Type B pancreatic cell (in vitro differentiated cells): ENCODE data around the gene MYH4. TPM values are rescaled to one million over a fixed set of nuclear protein-coding genes. Genes with fewer than 3 reads are reported as not detected.

Source experiments
- DNase-seq: peaks from one replicate; pipeline ENCODE4 v3.0.0; 2021; ENCODE audit warnings: mixed read lengths; ENCODE audit not compliant: unreplicated experiment; ENCODE audit errors: extremely low spot score
- H3K27ac Mint-ChIP-seq: 2 replicates; pipeline ENCODE4 v1.8.0; 2021; ENCODE audit warnings: mild to moderate bottlenecking, mixed read lengths
- H3K27me3 Mint-ChIP-seq: 2 replicates; pipeline ENCODE4 v1.8.0; 2021; ENCODE audit warnings: mixed read lengths
- H3K36me3 Mint-ChIP-seq: 2 replicates; pipeline ENCODE4 v1.8.0; 2021; ENCODE audit warnings: mixed read lengths
- H3K4me1 Mint-ChIP-seq: one replicate; pipeline ENCODE4 v1.8.0; 2021; ENCODE audit warnings: mixed read lengths; ENCODE audit not compliant: unreplicated experiment
- H3K4me3 Mint-ChIP-seq: 2 replicates; pipeline ENCODE4 v1.8.0; 2021; ENCODE audit warnings: mild to moderate bottlenecking, mixed read lengths
- H3K9me3 Mint-ChIP-seq: 2 replicates; pipeline ENCODE4 v1.8.0; 2021; ENCODE audit warnings: mixed read lengths
- CTCF ChIP-seq: fragments of 200-600 bp; sonication (generic); conservative IDR thresholded peaks from 2 replicates; pipeline ENCODE4 v1.5.0; 2021; ENCODE audit warnings: antibody characterized with exemption, mild to moderate bottlenecking
- total RNA-seq: library from RNA; stranded (reverse); gene quantifications from 2 replicates; pipeline ENCODE4 v1.2.1, GENCODE V29; 2021; ENCODE audit warnings: low replicate concordance

Gene MYH4
- total RNA-seq, 1 donor from 2014 or later, result 0.12 TPM

DNA sequence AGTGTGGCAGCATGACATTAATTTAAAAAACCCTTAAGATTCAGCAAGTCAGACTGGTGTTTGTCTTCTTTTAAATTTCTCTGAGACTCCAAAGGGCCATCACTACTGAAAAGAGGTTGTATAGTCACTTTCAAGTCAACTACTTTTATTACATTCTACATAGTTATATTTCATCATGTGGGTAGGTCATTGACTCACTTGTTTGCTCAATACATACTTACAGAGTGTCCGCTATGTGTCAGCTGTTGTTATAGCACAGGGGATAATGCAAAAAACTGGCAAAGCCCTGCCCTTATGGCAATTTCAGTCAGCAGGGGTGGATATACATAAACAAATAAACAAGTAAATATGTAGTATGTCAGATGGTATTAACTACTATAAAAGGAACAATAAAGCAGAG is 2.5 kb upstream of the MYH4 start:
- no peak for TF ChIP-seq CTCF
- H3K9me3 Mint-ChIP-seq, result no peaks in the 10 kb centered on the region
- H3K27me3 Mint-ChIP-seq, result peaks cover 7% of the 10 kb centered on the region
- H3K36me3 Mint-ChIP-seq, result no peaks in the 10 kb centered on the region
- no peak overlapping the region for H3K4me3 Mint-ChIP-seq
- H3K4me1 Mint-ChIP-seq, result no peaks in the 10 kb centered on the region
- no peak overlapping the region for H3K27ac Mint-ChIP-seq
- no peak for DNase-seq

- Mint-ChIP-seq H3K9me3 (no peaks in the 10 kb centered on the region), H3K27ac (no peak overlapping the region), H3K4me1 (no peaks in the 10 kb centered on the region), H3K36me3 (no peaks in the 10 kb centered on the region), H3K4me3 (no peak overlapping the region), H3K27me3 (peaks cover 46% of the 10 kb centered on the region)
- TF ChIP-seq CTCF, result peak; percentile 48
- no peak for DNase-seq
These were observed 6.0 kb downstream of the MYH4 start for GRCh38 chr17:10463402-10463801.

DNA sequence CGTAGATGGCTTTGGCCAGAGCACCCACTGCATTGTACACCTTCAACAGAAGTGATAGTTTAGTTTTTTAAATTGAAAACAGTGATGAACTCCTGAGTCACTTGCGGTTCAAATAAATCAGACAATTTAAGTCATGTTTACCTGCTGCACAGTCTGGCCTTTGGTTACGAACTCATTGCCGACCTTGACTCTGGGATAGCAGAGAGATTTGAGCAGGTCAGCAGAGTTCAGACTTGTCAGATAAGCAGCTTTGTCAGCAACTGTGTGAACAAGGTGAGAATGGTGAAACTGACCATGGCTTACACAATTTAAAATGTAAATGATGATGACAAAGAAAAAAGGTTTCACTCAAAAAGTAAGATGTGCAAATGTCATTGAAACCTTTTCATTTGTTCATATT is 9.3 kb downstream of the MYH4 start:
- H3K9me3 Mint-ChIP-seq, result no peaks in the 10 kb centered on the region
- H3K4me3 Mint-ChIP-seq, result no peak overlapping the region

DNA sequence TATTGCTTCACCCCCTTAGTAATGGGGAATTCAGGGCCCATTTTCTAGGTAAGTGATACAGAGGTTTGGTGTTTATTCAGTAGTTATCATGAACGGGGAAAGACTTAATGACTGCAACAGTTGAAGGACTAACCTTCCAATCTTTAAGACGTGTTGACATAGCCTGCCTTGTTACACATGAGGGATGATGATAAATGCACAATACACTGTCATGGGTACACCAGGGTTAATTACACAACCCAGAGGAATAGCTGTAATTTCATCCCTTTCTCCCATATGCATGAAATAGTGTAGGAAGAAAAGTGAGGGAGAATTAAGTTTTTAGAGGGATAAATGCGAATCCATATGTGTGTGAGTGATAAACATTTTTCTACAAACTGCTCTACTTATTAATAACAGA is 10.7 kb downstream of the MYH4 start:
- H3K36me3 Mint-ChIP-seq, result no peaks in the 10 kb centered on the region
- H3K9me3 Mint-ChIP-seq, result no peaks in the 10 kb centered on the region
- no peak overlapping the region for H3K27ac Mint-ChIP-seq
- no peak overlapping the region for H3K4me3 Mint-ChIP-seq
- no peaks in the 10 kb centered on the region for H3K4me1 Mint-ChIP-seq
- TF ChIP-seq CTCF, result no peak
- no peak for DNase-seq
- peaks cover 67% of the 10 kb centered on the region for H3K27me3 Mint-ChIP-seq

More for the DNA sequence above, 9.3 kb downstream of the MYH4 start:
- H3K27me3 Mint-ChIP-seq, result peaks cover 60% of the 10 kb centered on the region
- no peak for DNase-seq
- no peak for TF ChIP-seq CTCF
- no peaks in the 10 kb centered on the region for H3K4me1 Mint-ChIP-seq
- H3K27ac Mint-ChIP-seq, result no peak overlapping the region
- no peaks in the 10 kb centered on the region for H3K36me3 Mint-ChIP-seq

GRCh38 chr17:10457952-10458351 is 11.4 kb downstream of the MYH4 start:
- Mint-ChIP-seq H3K4me3 (no peak overlapping the region), H3K36me3 (no peaks in the 10 kb centered on the region), H3K27ac (no peak overlapping the region), H3K27me3 (peaks cover 68% of the 10 kb centered on the region), H3K9me3 (no peaks in the 10 kb centered on the region), H3K4me1 (no peaks in the 10 kb centered on the region)
- no peak for TF ChIP-seq CTCF
- DNase-seq, result no peak
